Thyroid gland (tissue), 4 donors: Measurements from ENCODE around the gene TMEM94.

Experiments
- POLR2A ChIP-seq, 2 donors: fragments of 450-650 bp; IDR thresholded peaks; one replicate each; pipeline ENCODE4 v1.6.1; 2017; ENCODE audit warnings: antibody characterized with exemption in 2 of 2, mild to moderate bottlenecking in 2 of 2, moderate library complexity in 1 of 2
- TF ChIP-seq, protein P1 (sequence below), 6 experiments: fragments of 200-600 bp in 3 of 6; fragments of 450-650 bp in 3 of 6; sonication (generic) in 3 of 6; IDR thresholded peaks; one replicate each; pipeline ENCODE4 v1.5.1; 2016 to 2019; ENCODE audit warnings: antibody characterized with exemption in 6 of 6, mild to moderate bottlenecking in 2 of 6, inconsistent platforms in 1 of 6, moderate library complexity in 1 of 6

DNA sequence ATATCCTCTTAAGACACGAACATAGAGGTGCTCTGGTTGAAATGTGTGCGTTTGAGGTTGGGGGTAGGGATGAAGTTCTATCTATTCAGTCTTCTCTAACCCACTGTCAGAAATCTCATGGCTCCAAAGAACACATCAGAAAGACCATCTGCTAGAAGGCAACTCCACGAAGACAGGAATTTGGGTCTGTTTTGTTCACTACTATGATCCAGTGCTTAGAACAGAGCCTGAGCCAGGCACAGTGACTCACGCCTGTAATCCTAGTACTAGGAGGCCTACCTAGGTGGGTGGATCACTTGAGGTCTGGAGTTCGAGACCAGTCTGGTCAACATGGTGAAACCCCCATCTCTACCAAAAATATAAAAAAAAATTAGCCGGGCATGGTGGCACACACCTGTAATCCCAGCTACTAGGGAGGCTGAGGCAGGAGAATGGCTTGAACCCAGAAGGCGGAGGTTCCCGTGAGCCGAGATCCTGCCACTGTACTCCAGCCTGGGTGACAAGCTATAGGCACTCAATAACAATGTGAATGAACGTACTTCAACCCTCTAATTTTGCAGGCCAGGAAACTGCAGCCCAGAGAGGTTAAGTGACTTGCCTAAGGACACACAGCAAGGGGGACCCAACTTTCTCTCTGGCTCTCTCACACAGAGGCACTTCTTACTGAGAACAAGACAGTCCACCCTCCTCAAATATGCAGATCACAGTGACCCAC lies 56.6 kb downstream of the TMEM94 start:
- TF ChIP-seq, protein P1, sequence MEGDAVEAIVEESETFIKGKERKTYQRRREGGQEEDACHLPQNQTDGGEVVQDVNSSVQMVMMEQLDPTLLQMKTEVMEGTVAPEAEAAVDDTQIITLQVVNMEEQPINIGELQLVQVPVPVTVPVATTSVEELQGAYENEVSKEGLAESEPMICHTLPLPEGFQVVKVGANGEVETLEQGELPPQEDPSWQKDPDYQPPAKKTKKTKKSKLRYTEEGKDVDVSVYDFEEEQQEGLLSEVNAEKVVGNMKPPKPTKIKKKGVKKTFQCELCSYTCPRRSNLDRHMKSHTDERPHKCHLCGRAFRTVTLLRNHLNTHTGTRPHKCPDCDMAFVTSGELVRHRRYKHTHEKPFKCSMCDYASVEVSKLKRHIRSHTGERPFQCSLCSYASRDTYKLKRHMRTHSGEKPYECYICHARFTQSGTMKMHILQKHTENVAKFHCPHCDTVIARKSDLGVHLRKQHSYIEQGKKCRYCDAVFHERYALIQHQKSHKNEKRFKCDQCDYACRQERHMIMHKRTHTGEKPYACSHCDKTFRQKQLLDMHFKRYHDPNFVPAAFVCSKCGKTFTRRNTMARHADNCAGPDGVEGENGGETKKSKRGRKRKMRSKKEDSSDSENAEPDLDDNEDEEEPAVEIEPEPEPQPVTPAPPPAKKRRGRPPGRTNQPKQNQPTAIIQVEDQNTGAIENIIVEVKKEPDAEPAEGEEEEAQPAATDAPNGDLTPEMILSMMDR (IDR thresholded peaks at IDR 0.05), result no peak
- no peak for TF ChIP-seq POLR2A (IDR thresholded peaks at IDR 0.05)
